HG02759 (cell line): ENCODE results near the gene ABHD12.
"Not testable (repeated sequence)": the region's sequence is repeated elsewhere in the genome, so short reads cannot be mapped to it uniquely, and the experiment has no call there.

ENCODE experiments used
- ATAC-seq: cut with Tn5 transposase; IDR thresholded peaks from one replicate; pipeline ENCODE4 v1.9.1; 2021; ENCODE audit warnings: mild to moderate bottlenecking, moderate library complexity; ENCODE audit not compliant: unreplicated experiment

The ABHD12 gene

GRCh38 chr20:25390538-25391528 is at the start of gene ABHD12:
Gene ABHD12, minus strand, starts transcription at chr20:25390835. Its CDS starts 132 bp downstream, at chr20:25390703.
- peak; percentile 91 for ATAC-seq

DNA sequence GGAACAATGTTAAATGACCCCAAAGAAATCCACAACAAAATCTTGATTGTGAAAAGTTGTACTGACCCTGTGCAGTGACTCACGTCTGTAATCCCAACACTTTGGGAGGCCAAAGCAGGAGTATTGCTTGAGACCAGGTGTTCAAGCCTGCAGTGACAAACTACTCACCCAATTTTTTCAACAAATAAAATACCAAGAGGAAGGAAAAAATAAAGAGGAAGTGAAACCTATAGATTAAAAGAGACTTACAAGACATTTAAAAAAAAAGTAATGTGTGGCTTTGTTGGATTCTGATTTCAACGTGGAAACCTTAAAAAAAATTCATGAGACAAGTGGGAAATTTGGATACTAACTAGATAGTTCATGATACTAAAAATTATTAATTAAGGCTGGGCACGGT is 48.7 kb upstream of the ABHD12 start:
- ATAC-seq: no peak

DNA sequence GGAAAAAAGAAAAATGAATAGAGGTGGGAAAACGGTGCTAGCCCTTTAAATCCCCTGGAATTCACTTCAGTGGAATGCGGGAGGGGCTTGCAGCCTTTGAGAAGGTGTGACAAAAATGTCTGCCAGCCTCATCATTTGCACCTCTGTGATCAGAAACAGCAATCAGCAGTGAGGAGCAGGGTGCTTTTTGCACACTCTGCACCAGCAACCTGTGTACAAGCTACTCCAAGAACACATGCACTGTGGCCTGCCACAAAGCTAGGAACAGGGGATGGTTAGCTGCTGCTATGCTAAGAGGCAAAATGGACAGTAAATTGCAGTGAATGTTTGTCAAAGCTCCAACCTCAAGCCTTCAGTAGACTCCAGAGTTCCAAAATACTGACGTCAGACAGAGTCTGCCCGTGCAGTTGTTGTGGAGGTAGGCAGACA is 46.5 kb upstream of the ABHD12 start:
- ATAC-seq: no peak

DNA sequence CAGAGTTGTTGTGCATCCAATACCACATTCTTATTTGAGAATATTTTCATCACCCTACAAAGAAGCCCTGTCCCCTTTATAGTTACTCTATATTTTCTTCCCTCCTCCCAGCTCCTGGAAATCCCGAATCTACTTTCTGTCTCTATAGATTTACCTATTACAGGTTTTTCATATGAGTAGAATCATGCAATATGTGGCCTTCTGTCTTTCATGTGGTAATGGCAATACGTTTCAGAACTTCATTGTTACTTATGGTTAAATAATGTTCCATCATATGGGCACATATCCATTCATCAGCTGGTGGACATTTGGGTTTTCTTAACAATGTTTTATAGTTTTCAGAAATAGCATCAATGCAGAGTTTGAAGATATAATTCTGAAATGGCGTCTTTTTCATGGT is 33.9 kb upstream of the ABHD12 start:
- ATAC-seq: no peak

DNA sequence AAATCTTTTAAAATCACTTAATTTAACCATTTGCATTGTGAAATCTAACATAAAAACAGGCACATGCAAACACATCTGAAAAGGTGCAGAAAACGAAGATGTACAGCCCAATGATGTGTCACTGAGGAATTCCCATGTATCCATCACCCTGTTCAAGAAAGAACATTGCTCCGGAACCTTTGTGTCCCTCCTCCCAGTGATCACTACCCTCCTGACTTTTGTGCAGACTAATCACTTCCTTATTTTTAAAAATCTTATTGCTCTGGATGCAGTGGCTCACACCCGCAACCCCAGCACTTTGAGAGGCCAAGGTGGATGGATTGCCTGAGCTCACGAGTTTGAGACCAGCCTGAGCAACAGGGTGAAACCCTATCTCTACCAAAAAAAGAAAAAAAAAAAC is 31.4 kb upstream of the ABHD12 start:
- no peak for ATAC-seq

GRCh38 chr20:25421102-25421501 is 30.5 kb upstream of the ABHD12 start:
- ATAC-seq: no peak

DNA sequence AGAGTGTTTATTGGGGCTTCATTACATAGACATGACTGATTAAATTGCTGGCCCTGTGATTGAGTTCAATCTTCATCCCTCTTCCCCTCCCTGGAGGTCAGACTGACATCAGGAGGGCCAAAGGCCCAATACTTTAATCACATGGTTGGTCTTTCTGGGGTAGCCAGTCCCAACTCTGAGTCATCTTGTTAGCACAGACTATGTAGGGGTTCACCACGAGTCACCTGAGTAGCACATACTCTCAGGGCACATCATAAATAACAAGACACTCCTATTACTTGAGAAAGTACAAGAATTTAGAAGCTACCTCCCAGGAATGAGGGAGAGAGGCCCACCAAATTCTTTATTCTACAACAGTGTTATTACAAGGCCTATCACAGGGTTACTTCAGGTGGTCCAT is 28.1 kb upstream of the ABHD12 start:
- ATAC-seq: peak; percentile 70

GRCh38 chr20:25408890-25409289 is 18.3 kb upstream of the ABHD12 start:
- no peak for ATAC-seq

- no peak for ATAC-seq
Measured at GRCh38 chr20:25408170-25408547, 17.5 kb upstream of the ABHD12 start.

GRCh38 chr20:25407311-25408169 is 16.9 kb upstream of the ABHD12 start, which contains the start of gene GINS1:
Gene GINS1, plus strand, starts transcription at chr20:25407673. Its CDS starts 148 bp downstream, at chr20:25407821.
- ATAC-seq: peak; percentile 91

GRCh38 chr20:25402583-25402982 is 11.9 kb upstream of the ABHD12 start:
- no peak for ATAC-seq

- ATAC-seq: not testable (repeated sequence)
Measured at GRCh38 chr20:25400291-25400732, 9.7 kb upstream of the ABHD12 start.

DNA sequence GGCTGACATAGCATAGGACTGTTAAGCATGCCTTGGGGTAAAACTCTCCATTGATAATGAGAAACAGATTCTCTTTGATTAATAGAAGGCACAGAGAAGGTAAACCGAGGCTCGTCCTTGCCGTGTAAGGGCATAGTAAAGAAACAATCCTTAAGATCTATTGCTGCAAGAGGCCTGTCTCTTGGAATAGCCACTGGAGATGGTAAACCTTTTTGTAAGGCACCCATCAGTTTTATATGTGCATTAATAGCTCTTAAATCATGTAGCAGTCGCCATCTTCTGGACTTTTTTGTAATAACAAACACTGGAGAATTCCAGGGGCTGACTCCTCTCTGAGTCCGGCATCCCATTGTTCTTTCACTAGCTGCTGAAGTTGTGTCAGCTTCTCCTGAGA is 8.4 kb upstream of the ABHD12 start:
- ATAC-seq: no peak

- ATAC-seq: no peak
Measured at GRCh38 chr20:25398376-25399036, 7.9 kb upstream of the ABHD12 start.

- no peak for ATAC-seq
Measured at GRCh38 chr20:25397821-25398220, 7.2 kb upstream of the ABHD12 start.

DNA sequence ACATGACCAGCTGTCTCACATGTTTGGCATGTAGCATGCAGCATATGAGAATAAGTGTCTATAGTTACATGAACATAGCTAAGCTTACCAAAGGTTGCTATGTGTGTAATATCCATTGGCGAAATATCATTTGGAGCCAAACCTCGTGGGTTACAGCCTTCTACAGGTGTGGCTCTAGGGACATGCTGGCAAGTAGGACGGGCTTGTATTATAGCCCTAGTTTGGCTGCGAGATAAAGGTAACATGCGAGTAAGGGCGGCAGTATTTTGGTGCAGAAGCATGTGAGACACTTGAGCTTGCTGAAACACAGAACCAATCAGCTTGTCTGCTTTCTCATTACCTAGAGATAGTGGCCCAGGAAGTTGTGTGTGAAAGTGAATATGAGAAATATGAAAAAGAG is 6.5 kb upstream of the ABHD12 start:
- ATAC-seq: no peak

- ATAC-seq: no peak
Measured at GRCh38 chr20:25394996-25395395, 4.4 kb upstream of the ABHD12 start.

DNA sequence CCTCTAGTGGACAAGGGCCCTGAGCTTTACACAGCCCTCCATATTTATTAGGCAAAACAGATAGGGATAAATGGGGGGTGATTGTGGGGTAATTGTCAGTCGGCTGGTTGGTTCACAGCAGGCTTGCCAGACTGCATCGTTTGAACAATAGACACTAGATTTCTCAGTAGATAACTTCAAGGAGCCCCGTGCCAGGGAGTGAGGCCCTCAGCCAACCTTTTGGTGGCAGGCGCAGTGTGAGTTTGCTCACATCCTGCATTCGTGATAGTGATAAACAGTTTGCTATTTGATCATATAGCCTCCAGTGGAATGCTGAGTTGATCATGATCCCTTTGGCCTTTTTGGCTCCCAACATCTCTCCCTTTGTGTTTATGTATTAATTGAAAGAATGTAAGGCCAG is 3.6 kb upstream of the ABHD12 start:
- ATAC-seq: no peak

GRCh38 chr20:25389858-25390537 is 637 bp downstream of the ABHD12 start:
- peak; percentile 33 for ATAC-seq

DNA sequence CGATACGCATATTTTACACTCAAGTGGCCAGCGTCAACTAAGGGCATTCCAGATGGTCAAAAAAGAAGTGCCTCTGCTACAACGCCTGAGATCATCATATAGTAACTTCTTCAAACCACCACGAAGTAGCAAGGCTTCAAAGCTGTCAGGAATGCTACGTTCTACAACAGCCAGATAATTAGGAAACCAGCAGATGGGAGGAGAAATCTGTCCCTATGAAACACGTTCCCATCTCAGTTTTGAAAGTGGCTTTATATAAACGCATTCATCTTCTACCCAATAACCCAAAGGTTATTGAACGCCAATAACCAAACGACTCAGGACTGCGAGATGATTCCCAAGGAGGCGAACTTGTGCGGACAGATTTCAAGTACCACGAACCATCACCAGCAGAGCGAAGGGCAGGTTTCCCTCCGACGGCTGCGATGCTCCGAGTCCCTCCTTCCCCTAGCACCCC is 1.2 kb downstream of the ABHD12 start:
- ATAC-seq: no peak
